Endothelial cell of umbilical vein (primary cell): ENCODE measurements around the gene GLP2R. TPM values are rescaled to one million over a fixed set of nuclear protein-coding genes. Genes with fewer than 3 reads are reported as not detected.

Experiments used
- BruUV-seq: library from RNA; stranded (reverse); fragments of 400-500 nt; replicated peaks from 2 replicates; lab custom pipeline; 2021; lab: Mats Ljungman, UMichigan
- CTCF ChIA-PET: fragments of 300-600, 350-600 bp; sonication (Branson Sonifier 250); formaldehyde crosslinking; loops from one replicate; lab custom pipeline; 2021; ENCODE audit warnings: antibody characterized with exemption, inconsistent platforms; lab: Charles Lee
- POLR2A ChIA-PET: fragments of 300-600, 350-600 bp; sonication (Branson Sonifier 250); formaldehyde crosslinking; loops from one replicate; lab custom pipeline; 2021; ENCODE audit warnings: antibody characterized with exemption, inconsistent platforms; lab: Charles Lee
- DNase-seq: peaks from one replicate; pipeline ENCODE4 v3.0.0-alpha.2; 2011; ENCODE audit warnings: low read depth, low spot score
- FAIRE-seq: peaks from 2 replicates; lab custom pipeline; 2011; peaks lifted over from hg19 to GRCh38; lab: Jason Lieb, UNC
- H2AFZ ChIP-seq: 2 replicates; pipeline ENCODE4 v1.6.0; 2012; ENCODE audit warnings: low read depth, low read length, control low read depth, inconsistent platforms
- H3K27ac ChIP-seq: 2 replicates; pipeline ENCODE4 v1.5.1; 2011; ENCODE audit warnings: low read depth, mild to moderate bottlenecking, control low read depth, low read length, moderate library complexity; ENCODE audit not compliant: insufficient read depth
- H3K27me3 ChIP-seq, 2 experiments: 2 replicates each; pipeline versions ENCODE4 v1.6.0 to v1.6.1; 2011; ENCODE audit warnings: low read length in 2 of 2, mixed read lengths in 1 of 2; ENCODE audit not compliant: control insufficient read depth in 2 of 2, insufficient read depth in 2 of 2
- H3K36me3 ChIP-seq, 2 experiments: 2 replicates in 1 of 2; 3 replicates in 1 of 2; pipeline ENCODE4 v1.5.1; 2011; ENCODE audit warnings: low read length in 2 of 2, mild to moderate bottlenecking in 1 of 2, moderate library complexity in 1 of 2; ENCODE audit not compliant: control insufficient read depth in 2 of 2, insufficient read depth in 2 of 2; ENCODE audit errors: extremely low read depth in 1 of 2
- H3K4me1 ChIP-seq: 3 replicates; pipeline ENCODE4 v1.5.1; 2011; ENCODE audit warnings: mild to moderate bottlenecking, low read length; ENCODE audit not compliant: control insufficient read depth, insufficient read depth; ENCODE audit errors: extremely low read depth
- H3K4me2 ChIP-seq: 2 replicates; pipeline ENCODE4 v1.6.1; 2011; ENCODE audit warnings: low read length, control low read depth, mixed read lengths; ENCODE audit not compliant: insufficient read depth
- H3K4me3 ChIP-seq, 3 experiments: fragments of 200-600 bp in 1 of 3; sonication (generic), shearing (Covaris generic) in 1 of 3; replicated peaks in 1 of 3; 2 replicates each; pipeline ENCODE4 v1.5.1; 2011 to 2016; ENCODE audit warnings: control low read depth in 3 of 3, low read length in 3 of 3, mild to moderate bottlenecking in 2 of 3, inconsistent platforms in 1 of 3, low read depth in 1 of 3, moderate library complexity in 1 of 3; ENCODE audit not compliant: insufficient read depth in 1 of 3
- H3K79me2 ChIP-seq: 2 replicates; pipeline ENCODE4 v1.6.0; 2012; ENCODE audit warnings: low read length, inconsistent platforms; ENCODE audit not compliant: control insufficient read depth, insufficient read depth
- H3K9ac ChIP-seq: replicated peaks from 2 replicates; pipeline ENCODE3; 2011; ENCODE audit warnings: low read length, control low read depth; ENCODE audit not compliant: insufficient read depth; ENCODE audit errors: extremely low read depth
- H3K9me1 ChIP-seq: replicated peaks from 3 replicates; pipeline ENCODE4 v1.6.0; 2011; ENCODE audit warnings: mild to moderate bottlenecking, low read length; ENCODE audit not compliant: control insufficient read depth, insufficient read depth; ENCODE audit errors: extremely low read depth
- H3K9me3 ChIP-seq: replicated peaks from 2 replicates; pipeline ENCODE4 v1.5.1; 2012; ENCODE audit warnings: low read length, inconsistent platforms; ENCODE audit not compliant: control insufficient read depth, insufficient read depth
- H4K20me1 ChIP-seq: replicated peaks from 2 replicates; pipeline ENCODE3; 2011; ENCODE audit warnings: mild to moderate bottlenecking, low read length; ENCODE audit not compliant: control insufficient read depth, insufficient read depth; ENCODE audit errors: extremely low read depth
- CTCF ChIP-seq, 2 donors: IDR thresholded peaks; 1 replicate in 1 of 2; 2 replicates in 1 of 2; pipeline ENCODE4 v1.5.1; 2011; ENCODE audit warnings: low read length in 2 of 2, mild to moderate bottlenecking in 2 of 2, moderate library complexity in 2 of 2, control low read depth in 1 of 2, inconsistent platforms in 1 of 2, low read depth in 1 of 2; ENCODE audit not compliant: insufficient read depth in 1 of 2; ENCODE audit errors: extremely low read depth in 1 of 2
- EZH2 ChIP-seq: IDR thresholded peaks from 2 replicates; pipeline ENCODE4 v1.6.1; 2012; ENCODE audit warnings: borderline replicate concordance, low read depth, mild to moderate bottlenecking, moderate library complexity, low read length, inconsistent platforms; ENCODE audit not compliant: severe bottlenecking
- FOS ChIP-seq: IDR thresholded peaks from 2 replicates; pipeline ENCODE4 v1.6.1; 2011; ENCODE audit warnings: mild to moderate bottlenecking, low read length, moderate library complexity, borderline replicate concordance; ENCODE audit not compliant: insufficient read depth
- GATA2 ChIP-seq: IDR thresholded peaks from 2 replicates; pipeline ENCODE4 v1.7.0; 2011; ENCODE audit warnings: low read depth, mild to moderate bottlenecking, moderate library complexity, mixed read lengths, low read length; ENCODE audit not compliant: insufficient read length, insufficient read depth
- JUN ChIP-seq: IDR thresholded peaks from 2 replicates; pipeline ENCODE4 v1.6.1; 2011; ENCODE audit warnings: borderline replicate concordance, low read depth; ENCODE audit not compliant: insufficient read length, insufficient read depth
- MAX ChIP-seq: IDR thresholded peaks from 2 replicates; pipeline ENCODE4 v1.6.1; 2011; ENCODE audit not compliant: insufficient read depth, insufficient read length
- MYC ChIP-seq: IDR thresholded peaks from one replicate; pipeline ENCODE4 v1.6.1; 2011; ENCODE audit warnings: mild to moderate bottlenecking, low read depth, low read length
- POLR2A ChIP-seq: IDR thresholded peaks from 2 replicates; pipeline ENCODE4 v1.6.1; 2012; ENCODE audit warnings: low read depth, mild to moderate bottlenecking, control low read depth, low read length
- POLR2AphosphoS5 ChIP-seq: IDR thresholded peaks from 2 replicates; pipeline ENCODE4 v1.6.1; 2012; ENCODE audit warnings: low read depth, mild to moderate bottlenecking, control low read depth, low read length, moderate library complexity; ENCODE audit not compliant: insufficient read depth
- dilution Hi-C: fragments of 300-500 bp; cut with MboI; formaldehyde crosslinking; loops from one replicate; pipeline ENCODE4 v1.15.0; 2019; ENCODE audit warnings: low sequenced_read_pairs; ENCODE audit not compliant: extremely low pct_ligation_motif_present
- intact Hi-C: fragments of 100-400 bp; cut with micrococcal nuclease; formaldehyde crosslinking; loops from one replicate; pipeline ENCODE4 v1.10.0; 2022
- polyA plus RNA-seq, 4 experiments: library from polyadenylated mRNA; depleted of rRNA in 3 of 4; stranded (reverse) in 3 of 4; unstranded in 1 of 4; fragments of >200 nt; gene quantifications; 2 replicates each; pipeline versions ENCODE4 v1.2.1 to v1.2.3, GENCODE V29; 2011 to 2012; ENCODE audit warnings: missing spikeins in 1 of 4
- total RNA-seq: library from RNA; stranded (reverse); gene quantifications from 2 replicates; pipeline ENCODE4 v1.2.3, GENCODE V29; 2021

The GLP2R gene
- total and polyA plus RNA-seq, 2 donors (not counting 3 experiments of a cell fraction or from before 2014, with no cell fraction given) = not detected

- no peaks in the 10 kb centered on the region for H3K36me3 ChIP-seq
- POLR2A ChIA-PET = no interaction called here
- no peak overlapping the region for H2AFZ ChIP-seq
- H3K9me3 ChIP-seq = peaks cover 2% of the 10 kb centered on the region
- H3K9me1 ChIP-seq = no peaks in the 10 kb centered on the region
- dilution Hi-C loops = no loop called here
- no peaks in the 10 kb centered on the region for H3K27me3 ChIP-seq
- no peaks in the 10 kb centered on the region for H3K79me2 ChIP-seq
- no peak overlapping the region for H3K27ac ChIP-seq
- no peak for DNase-seq
- CTCF ChIA-PET = no interaction called here
- no peak overlapping the region for H3K9ac ChIP-seq
- no peaks in the 10 kb centered on the region for H4K20me1 ChIP-seq
- TF ChIP-seq EZH2 = no peak
- TF ChIP-seq CTCF (IDR thresholded peaks at IDR 0.05; ENCODE audit: extremely low read depth in 1 of 2, insufficient read depth in 1 of 2, low read depth in 1 of 2, low read length in 2 of 2) = no peak
- TF ChIP-seq MAX = no peak
- no peak for TF ChIP-seq POLR2AphosphoS5
- TF ChIP-seq FOS = no peak
- TF ChIP-seq MYC = no peak
- no peak for TF ChIP-seq GATA2
- TF ChIP-seq JUN = no peak
- TF ChIP-seq POLR2A = no peak
- H3K4me3 ChIP-seq = no peak overlapping the region
- H3K4me1 ChIP-seq = no peaks in the 10 kb centered on the region
- intact Hi-C loops = no loop called here
- BruUV-seq = no TSS peak
- no peak for FAIRE-seq
- H3K4me2 ChIP-seq = no peak overlapping the region
Measured at GRCh38 chr17:9824797-9825338, 856 bp upstream of the GLP2R start.
